ENCODE data around the gene FBXO44. TPM values are rescaled to one million over a fixed set of nuclear protein-coding genes. Genes with fewer than 3 reads are reported as not detected.
A peak's percentile ranks its signal among the peaks of the same experiment; 100 is the strongest.

FBXO44 gene
- total RNA-seq, 2 donors from 2014 or later: 12.9 to 30.6 TPM

DNA sequence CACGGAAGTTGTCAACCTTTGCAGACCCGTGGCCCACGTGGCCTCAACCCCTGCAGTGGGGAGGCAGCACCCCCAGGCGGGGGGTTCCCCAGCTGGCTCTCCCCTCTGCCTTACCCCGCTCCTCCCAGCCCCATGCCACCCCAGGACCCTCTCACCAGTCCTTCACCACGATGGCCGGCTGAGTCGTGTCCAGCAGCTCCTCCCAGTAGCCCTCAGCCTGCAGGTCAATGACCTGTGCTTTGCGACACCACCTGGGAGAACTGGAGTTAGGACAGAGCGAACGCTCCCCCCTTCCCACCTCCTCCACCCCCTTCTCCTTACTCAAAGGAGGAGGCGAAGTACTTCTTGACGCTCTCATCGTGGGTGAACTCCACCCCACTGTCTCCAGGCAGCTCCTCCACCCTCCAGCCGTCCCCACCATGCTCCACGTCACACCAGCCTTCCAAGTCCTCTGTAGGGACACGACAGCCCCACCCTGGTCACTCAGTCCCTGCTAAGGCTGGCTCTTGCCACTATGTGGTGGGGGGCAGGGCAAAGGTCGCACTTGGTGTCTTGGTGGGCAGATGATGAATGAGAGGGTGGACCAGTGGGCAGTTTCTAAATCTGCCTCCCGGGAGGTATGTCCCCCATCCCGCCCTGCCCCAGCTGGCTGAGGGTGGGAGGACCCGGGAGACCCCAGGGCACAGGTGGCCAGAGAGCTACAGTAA is 4.9 kb upstream of the FBXO44 start:
- H3K36me3 ChIP-seq (replicated peaks in 1 of 2; ENCODE audit: insufficient read depth in 1 of 2, low read depth in 2 of 2): no peaks in the 10 kb centered on the region
- peak overlapping the region in 3 of 4 donors; percentile 81 to 93 (median 84) for H3K27ac ChIP-seq
- H3K27me3 ChIP-seq: no peaks in the 10 kb centered on the region
- ATAC-seq: no peak
- peak overlapping the region in 1 of 2 donors; percentile 11 for H3K4me3 ChIP-seq
- 21 to 30% methylated on average over 10 to 21 of the region's 21 CpGs for WGBS, 2 donors
- intact Hi-C loops (cut with DNase I): loop anchor here (5.0 to 10.0 kb wide), 2 partner anchors 68 to 405 kb away; no protein-coding TSS in a partner anchor
- TF ChIP-seq CTCF (IDR thresholded peaks at IDR 0.05) (no peak), POLR2A (IDR thresholded peaks at IDR 0.05) (no peak)
- peak in 2 of 4 donors; percentile 25 to 28 for DNase-seq
- peaks cover 38% of the 10 kb centered on the region for H3K4me1 ChIP-seq
- no peaks in the 10 kb centered on the region for H3K9me3 ChIP-seq

DNA sequence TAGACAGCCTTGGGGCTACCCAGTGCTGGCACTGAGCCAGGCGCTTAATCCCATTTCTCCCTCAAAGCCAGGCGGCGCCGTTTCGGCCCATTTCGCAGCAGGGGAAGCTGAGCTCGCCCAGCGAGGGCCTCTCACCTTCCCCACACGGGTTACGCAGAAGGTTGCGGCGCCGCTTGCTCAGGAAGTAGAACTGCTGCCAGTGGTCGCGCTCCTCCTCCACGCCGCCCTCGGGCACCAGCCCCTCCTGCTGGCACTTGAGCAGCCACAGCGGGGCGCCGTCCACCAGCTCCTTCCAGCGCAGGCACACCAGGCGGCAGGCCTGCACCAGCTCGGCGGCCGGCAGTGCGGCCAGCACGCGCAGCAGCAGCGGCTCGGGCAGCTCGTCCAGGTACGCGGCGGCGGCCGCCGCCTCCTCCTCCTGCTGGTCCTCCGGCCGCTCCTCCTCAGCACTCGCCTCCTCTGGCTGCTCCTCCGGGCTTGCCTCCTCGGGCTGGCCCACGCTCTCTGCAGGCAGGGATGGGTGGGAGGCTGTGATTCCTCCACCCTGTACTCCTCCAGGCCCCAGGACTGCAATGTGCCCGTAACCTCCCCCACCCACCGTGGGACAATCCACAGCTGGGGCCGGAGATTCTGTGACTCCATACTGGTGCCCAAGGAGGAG is 4.2 kb upstream of the FBXO44 start:
- ATAC-seq (peak; percentile 69), DNase-seq (peak; percentile 85 to 95 (median 94))
- intact Hi-C loops (cut with DNase I): no loop called here
- H3K4me1 ChIP-seq: peaks cover 43% of the 10 kb centered on the region
- H3K36me3 ChIP-seq (replicated peaks in 1 of 2; ENCODE audit: insufficient read depth in 1 of 2, low read depth in 2 of 2): no peaks in the 10 kb centered on the region
- no peaks in the 10 kb centered on the region for H3K27me3 ChIP-seq
- peak; percentile 35 to 82 (median 82) for TF ChIP-seq POLR2A (IDR thresholded peaks at IDR 0.05)
- peak; percentile 68 to 97 (median 89) for TF ChIP-seq CTCF (IDR thresholded peaks at IDR 0.05)
- 4% methylated on average over 4 to 47 of the region's 47 CpGs for WGBS, 2 donors
- H3K9me3 ChIP-seq: no peaks in the 10 kb centered on the region
- H3K27ac ChIP-seq: peak overlapping the region; percentile 43 to 93 (median 82)
- H3K4me3 ChIP-seq: peak overlapping the region in 1 of 2 donors; percentile 11

- Histone ChIP-seq H3K4me1 (peaks cover 49% of the 10 kb centered on the region), H3K36me3 (replicated peaks in 1 of 2; ENCODE audit: insufficient read depth in 1 of 2, low read depth in 2 of 2) (no peaks in the 10 kb centered on the region), H3K9me3 (no peaks in the 10 kb centered on the region), H3K27ac (peak overlapping the region in 3 of 4 donors; percentile 81 to 93 (median 84)), H3K4me3 (no peak overlapping the region), H3K27me3 (no peaks in the 10 kb centered on the region)
- DNase-seq (no peak), ATAC-seq (no peak)
- intact Hi-C loops (cut with DNase I): no loop called here
- 51 to 80% methylated on average over 4 of the region's 4 CpGs for WGBS, 2 donors
- TF ChIP-seq POLR2A (IDR thresholded peaks at IDR 0.05) (no peak), CTCF (IDR thresholded peaks at IDR 0.05) (no peak)
These were observed 3.7 kb upstream of the FBXO44 start for GRCh38 chr1:11651017-11651416.

DNA sequence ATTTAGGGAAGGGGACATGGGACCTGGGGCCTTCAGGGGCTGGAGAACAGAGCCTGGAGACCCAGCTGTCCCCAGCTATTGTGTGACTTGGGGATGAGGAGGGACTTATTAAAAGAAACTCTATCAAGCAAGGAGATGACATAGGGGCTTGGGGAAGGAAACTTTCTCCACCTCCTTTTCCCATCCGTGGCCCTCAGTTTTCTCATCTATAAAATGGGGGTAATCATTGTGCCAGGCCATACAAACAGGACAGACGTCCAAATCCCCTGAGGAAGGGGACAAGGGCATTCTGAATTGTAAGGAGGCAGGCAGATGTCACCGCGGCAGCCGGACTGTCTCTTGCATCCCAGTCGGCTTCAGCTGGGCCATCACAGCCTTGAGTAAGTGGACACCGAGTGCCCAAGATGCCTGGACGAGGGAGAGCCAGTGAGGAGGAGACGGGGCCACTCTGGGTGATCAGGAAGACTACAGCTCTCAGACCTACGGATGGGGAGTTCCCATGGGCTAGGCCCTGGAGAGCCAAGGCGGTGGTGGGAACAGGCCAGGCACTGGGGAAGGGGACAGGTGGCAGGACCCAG is 2.4 kb upstream of the FBXO44 start:
- no peak for DNase-seq
- no peak for TF ChIP-seq POLR2A (IDR thresholded peaks at IDR 0.05)
- TF ChIP-seq CTCF (IDR thresholded peaks at IDR 0.05): no peak
- Histone ChIP-seq H3K27ac (peak overlapping the region in 3 of 4 donors; percentile 85 to 93 (median 90)), H3K9me3 (no peaks in the 10 kb centered on the region), H3K4me1 (peaks cover 49% of the 10 kb centered on the region), H3K4me3 (no peak overlapping the region), H3K36me3 (replicated peaks in 1 of 2; ENCODE audit: insufficient read depth in 1 of 2, low read depth in 2 of 2) (no peaks in the 10 kb centered on the region), H3K27me3 (no peaks in the 10 kb centered on the region)
- intact Hi-C loops (cut with DNase I): no loop called here
- ATAC-seq: no peak
- WGBS, 2 donors: 77 to 79% methylated on average over 8 to 11 of the region's 11 CpGs

Measured in body of pancreas (tissue), 4 donors.